Raji (cell line): Measurements from ENCODE around the gene PIK3C3.

Experiments
- POLR2A ChIP-seq: IDR thresholded peaks from 2 replicates; pipeline ENCODE4 v1.6.1; 2011; ENCODE audit warnings: low read depth, low read length, control low read depth; ENCODE audit not compliant: insufficient read depth

The PIK3C3 gene

DNA sequence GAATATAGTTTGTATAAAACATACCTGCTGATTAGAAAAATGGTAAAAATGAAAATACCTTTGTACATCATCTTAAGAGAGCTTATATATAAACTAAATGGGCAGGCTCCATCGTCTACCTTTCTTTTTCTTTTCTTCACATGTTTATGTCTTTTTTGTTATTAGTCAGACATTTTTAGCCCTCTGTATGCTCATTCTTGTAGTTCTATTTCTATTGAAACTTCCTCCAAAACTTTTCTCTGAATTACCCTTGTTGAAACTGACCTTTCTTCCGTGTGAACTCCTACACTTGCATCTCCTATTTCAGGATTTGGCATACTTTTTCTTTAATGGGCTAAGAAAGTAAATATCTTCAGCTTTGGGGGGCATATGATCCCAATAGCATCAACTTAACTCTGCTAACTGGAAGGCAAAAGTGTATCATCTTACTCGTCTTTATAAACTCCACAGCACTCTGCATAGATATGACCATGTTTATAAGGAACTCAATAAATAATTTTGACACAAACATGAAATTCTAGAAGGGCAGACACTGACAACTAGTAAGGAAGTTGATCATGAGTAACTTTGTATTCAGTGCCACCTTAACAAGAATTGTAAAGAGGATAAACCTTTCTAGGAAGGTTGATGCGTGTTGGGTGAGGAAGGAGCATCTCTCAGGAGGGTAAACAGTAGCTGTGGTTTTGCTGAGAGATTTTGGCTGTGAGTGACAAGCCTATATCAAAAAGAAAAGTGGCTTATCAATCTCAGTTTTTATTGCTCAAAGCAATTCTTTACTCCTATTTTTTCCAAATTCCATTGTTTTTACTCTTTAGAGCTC is 127.6 kb downstream of the PIK3C3 start:
- TF ChIP-seq POLR2A: no peak

- TF ChIP-seq POLR2A: no peak
Measured at GRCh38 chr18:42086288-42086687, 131.3 kb downstream of the PIK3C3 start.

GRCh38 chr18:42087235-42087634 is 132.2 kb downstream of the PIK3C3 start:
- no peak for TF ChIP-seq POLR2A

- TF ChIP-seq POLR2A: no peak
Measured at GRCh38 chr18:42087876-42088275, 132.8 kb downstream of the PIK3C3 start.

- TF ChIP-seq POLR2A: no peak
Measured at GRCh38 chr18:42092848-42093247, 137.8 kb downstream of the PIK3C3 start.

- TF ChIP-seq POLR2A: no peak
Measured at GRCh38 chr18:42094875-42095274, 139.8 kb downstream of the PIK3C3 start.

DNA sequence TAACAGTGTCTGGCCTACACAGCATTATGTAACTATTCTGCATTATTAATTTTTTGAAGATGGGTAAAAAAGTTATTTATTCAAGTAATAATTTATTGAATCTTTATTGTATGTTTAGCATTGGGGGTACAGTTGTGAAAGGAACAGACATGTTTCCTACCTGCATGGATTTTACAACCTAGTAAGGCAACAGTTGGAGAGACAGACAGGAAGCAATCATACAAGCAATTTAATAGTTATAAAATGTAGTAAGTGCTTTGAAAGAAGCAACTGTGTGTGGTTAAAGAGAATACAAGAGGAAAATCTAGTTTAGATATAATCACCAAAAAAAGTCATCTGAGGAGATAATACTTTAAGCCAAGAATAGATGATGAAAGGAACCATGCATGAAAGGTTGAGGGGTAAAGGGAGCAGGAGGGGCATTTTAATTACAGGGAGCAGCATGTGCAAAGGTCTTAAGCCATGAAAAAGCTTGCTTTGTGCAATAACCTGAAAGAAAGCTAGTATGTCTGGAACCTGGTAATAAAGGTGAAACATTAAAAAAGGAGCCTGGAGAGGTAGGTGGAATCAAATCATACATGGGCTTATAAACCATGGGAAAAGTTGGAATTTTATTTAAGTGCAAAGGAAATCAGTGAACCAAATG is 140.8 kb downstream of the PIK3C3 start:
- no peak for TF ChIP-seq POLR2A

DNA sequence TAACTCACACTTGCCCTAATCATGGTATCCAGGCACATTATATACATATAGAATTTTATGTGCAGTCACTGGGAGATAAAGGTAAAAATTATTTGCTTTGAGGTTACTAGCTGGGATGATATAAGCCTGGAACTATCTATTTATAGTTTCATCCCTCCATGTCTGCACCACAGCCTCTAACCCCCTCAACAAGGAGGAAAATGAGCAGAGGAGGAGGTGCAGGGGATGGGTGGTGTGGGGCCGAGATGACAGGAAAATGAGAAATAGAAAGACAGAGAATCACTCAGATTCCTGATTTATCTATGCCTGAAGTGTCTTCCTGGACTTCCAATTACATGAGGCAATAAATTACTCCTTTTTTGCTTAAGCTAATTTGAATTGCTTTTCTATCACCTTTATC is 145.2 kb downstream of the PIK3C3 start:
- TF ChIP-seq POLR2A: no peak

- no peak for TF ChIP-seq POLR2A
Measured at GRCh38 chr18:42100911-42101310, 145.9 kb downstream of the PIK3C3 start.

- no peak for TF ChIP-seq POLR2A
Measured at GRCh38 chr18:42105394-42105793, 150.4 kb downstream of the PIK3C3 start.

GRCh38 chr18:42106784-42107183 is 151.8 kb downstream of the PIK3C3 start:
- TF ChIP-seq POLR2A: no peak

- no peak for TF ChIP-seq POLR2A
Measured at GRCh38 chr18:42107287-42107686, 152.3 kb downstream of the PIK3C3 start.

DNA sequence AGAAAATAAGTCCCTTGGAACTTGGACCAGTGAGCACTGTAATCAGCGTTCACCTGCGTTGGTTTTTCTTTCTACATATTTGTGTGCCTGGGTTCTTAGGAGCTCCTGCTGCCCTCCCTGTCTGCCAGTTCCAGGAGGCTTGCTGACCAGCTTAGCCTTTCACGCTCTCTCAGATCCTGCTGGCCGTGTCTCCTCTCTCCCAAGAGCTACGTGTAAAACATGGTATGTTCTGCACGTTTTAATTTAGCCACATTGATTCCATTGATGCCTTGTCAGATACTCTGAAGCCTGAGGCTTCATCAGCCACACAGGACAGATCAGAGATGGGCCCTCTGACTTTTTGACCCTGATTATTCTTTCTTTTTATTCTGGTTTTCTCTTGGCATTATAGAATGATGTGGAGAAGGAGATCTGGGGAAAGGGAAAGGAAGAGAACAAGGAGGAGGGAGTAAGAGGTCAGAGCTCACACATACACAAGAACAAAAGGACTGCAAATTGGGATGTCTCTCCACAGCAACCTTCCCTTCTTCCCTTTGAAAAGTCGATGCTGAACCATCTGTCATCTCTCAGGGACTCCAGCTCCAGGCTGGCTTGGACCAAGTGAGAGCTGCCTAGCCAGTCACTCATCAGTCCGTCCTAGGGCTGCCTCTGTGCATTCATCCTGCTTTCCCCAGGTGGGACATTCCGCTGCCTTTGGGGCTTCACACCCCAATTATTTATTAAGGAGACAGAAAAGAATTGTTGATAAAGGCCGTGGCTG is 152.8 kb downstream of the PIK3C3 start:
- no peak for TF ChIP-seq POLR2A

- TF ChIP-seq POLR2A: no peak
Measured at GRCh38 chr18:42112657-42113420, 157.8 kb downstream of the PIK3C3 start.
